WTC11 (cell line): ENCODE measurements around the gene EIF3F. TPM values are rescaled to one million over a fixed set of nuclear protein-coding genes. Genes with fewer than 3 reads are reported as not detected.

Experiments used
- CREB1 ChIP-seq: sonication (generic); formaldehyde crosslinking; IDR thresholded peaks from 2 replicates; pipeline ENCODE4 v1.8.0; 2023; ENCODE audit warnings: mild to moderate bottlenecking, missing genetic modification reagents
- CREM ChIP-seq: sonication (generic); formaldehyde crosslinking; IDR thresholded peaks from 2 replicates; pipeline ENCODE4 v1.8.1; 2022; ENCODE audit warnings: mild to moderate bottlenecking, missing genetic modification reagents, moderate library complexity
- ELF4 ChIP-seq: sonication (generic); formaldehyde crosslinking; IDR thresholded peaks from 2 replicates; pipeline ENCODE4 v1.8.1; 2022; ENCODE audit warnings: low read depth, mild to moderate bottlenecking, moderate library complexity, missing genetic modification reagents
- ESRRA ChIP-seq: sonication (generic); formaldehyde crosslinking; IDR thresholded peaks from 2 replicates; pipeline ENCODE4 v1.8.1; 2022; ENCODE audit warnings: mild to moderate bottlenecking, missing genetic modification reagents, borderline replicate concordance
- FOXK1 ChIP-seq: sonication (generic); formaldehyde crosslinking; IDR thresholded peaks from 2 replicates; pipeline ENCODE4 v1.8.0; 2022; ENCODE audit warnings: mild to moderate bottlenecking, moderate library complexity, missing genetic modification reagents
- GTF2I ChIP-seq: fragments of 250-450 bp; sonication (Bioruptor Pico); conservative IDR thresholded peaks from 2 replicates; pipeline ENCODE4 v1.4.0; 2021; ENCODE audit warnings: mild to moderate bottlenecking
- IRF2 ChIP-seq: sonication (generic); formaldehyde crosslinking; IDR thresholded peaks from 2 replicates; pipeline ENCODE4 v1.8.0; 2022; ENCODE audit warnings: low read depth, missing genetic modification reagents, borderline replicate concordance
- MXD4 ChIP-seq: fragments of 250-450 bp; sonication (Bioruptor Pico); IDR thresholded peaks from 2 replicates; pipeline ENCODE4 v1.8.0; 2021; ENCODE audit warnings: mild to moderate bottlenecking, moderate library complexity, borderline replicate concordance
- MYBL2 ChIP-seq: sonication (generic); formaldehyde crosslinking; IDR thresholded peaks from 2 replicates; pipeline ENCODE4 v1.8.1; 2023; ENCODE audit warnings: mild to moderate bottlenecking, moderate library complexity, missing genetic modification reagents
- PRRX2 ChIP-seq: fragments of 250-450 bp; sonication (Bioruptor Pico); IDR thresholded peaks from 2 replicates; pipeline ENCODE4 v1.8.0; 2021; ENCODE audit warnings: mild to moderate bottlenecking
- TEAD4 ChIP-seq: sonication (generic); formaldehyde crosslinking; IDR thresholded peaks from 2 replicates; pipeline ENCODE4 v1.8.0; 2022; ENCODE audit warnings: mild to moderate bottlenecking, missing genetic modification reagents
- total RNA-seq: library from RNA; stranded (reverse); gene quantifications from 3 replicates; pipeline ENCODE4 v1.2.3, GENCODE V29; 2021
- TF ChIP-seq, protein P1 (sequence below): fragments of 250-450 bp; sonication (Bioruptor Pico); IDR thresholded peaks from 2 replicates; pipeline ENCODE4 v1.9.0; 2021; ENCODE audit warnings: mild to moderate bottlenecking
- TF ChIP-seq, protein P2 (sequence below): fragments of 250-450 bp; sonication (Bioruptor Pico); IDR thresholded peaks from 2 replicates; pipeline ENCODE4 v1.8.0; 2021; ENCODE audit warnings: mild to moderate bottlenecking
- TF ChIP-seq, protein P3 (sequence below): sonication (generic); formaldehyde crosslinking; IDR thresholded peaks from 2 replicates; pipeline ENCODE4 v1.8.1; 2023; ENCODE audit warnings: mild to moderate bottlenecking, missing genetic modification reagents
- TF ChIP-seq, protein P4 (sequence below): sonication (generic); formaldehyde crosslinking; IDR thresholded peaks from 2 replicates; pipeline ENCODE4 v1.8.1; 2022; ENCODE audit warnings: mild to moderate bottlenecking, moderate library complexity, missing genetic modification reagents
- TF ChIP-seq, protein P5 (sequence below): fragments of 250-450 bp; sonication (Bioruptor Pico); IDR thresholded peaks from 2 replicates; pipeline ENCODE4 v1.9.0; 2021; ENCODE audit warnings: mild to moderate bottlenecking, borderline replicate concordance
- TF ChIP-seq, protein P6 (sequence below): sonication (generic); formaldehyde crosslinking; IDR thresholded peaks from 2 replicates; pipeline ENCODE4 v1.8.1; 2023; ENCODE audit warnings: mild to moderate bottlenecking, missing genetic modification reagents, moderate library complexity
- TF ChIP-seq, protein P7 (sequence below): fragments of 250-450 bp; sonication (Bioruptor Pico); IDR thresholded peaks from 2 replicates; pipeline ENCODE4 v2.1.2; 2022; ENCODE audit warnings: mild to moderate bottlenecking, moderate library complexity
- TF ChIP-seq, protein P8 (sequence below): sonication (generic); formaldehyde crosslinking; IDR thresholded peaks from 2 replicates; pipeline ENCODE4 v1.8.1; 2023; ENCODE audit warnings: mild to moderate bottlenecking, missing genetic modification reagents
- TF ChIP-seq, protein P9 (sequence below): sonication (generic); formaldehyde crosslinking; IDR thresholded peaks from 2 replicates; pipeline ENCODE4 v1.8.1; 2023; ENCODE audit warnings: mild to moderate bottlenecking, moderate library complexity, missing genetic modification reagents

Gene EIF3F
- total RNA-seq, 1 experiment from 2014 or later: 356 TPM

DNA sequence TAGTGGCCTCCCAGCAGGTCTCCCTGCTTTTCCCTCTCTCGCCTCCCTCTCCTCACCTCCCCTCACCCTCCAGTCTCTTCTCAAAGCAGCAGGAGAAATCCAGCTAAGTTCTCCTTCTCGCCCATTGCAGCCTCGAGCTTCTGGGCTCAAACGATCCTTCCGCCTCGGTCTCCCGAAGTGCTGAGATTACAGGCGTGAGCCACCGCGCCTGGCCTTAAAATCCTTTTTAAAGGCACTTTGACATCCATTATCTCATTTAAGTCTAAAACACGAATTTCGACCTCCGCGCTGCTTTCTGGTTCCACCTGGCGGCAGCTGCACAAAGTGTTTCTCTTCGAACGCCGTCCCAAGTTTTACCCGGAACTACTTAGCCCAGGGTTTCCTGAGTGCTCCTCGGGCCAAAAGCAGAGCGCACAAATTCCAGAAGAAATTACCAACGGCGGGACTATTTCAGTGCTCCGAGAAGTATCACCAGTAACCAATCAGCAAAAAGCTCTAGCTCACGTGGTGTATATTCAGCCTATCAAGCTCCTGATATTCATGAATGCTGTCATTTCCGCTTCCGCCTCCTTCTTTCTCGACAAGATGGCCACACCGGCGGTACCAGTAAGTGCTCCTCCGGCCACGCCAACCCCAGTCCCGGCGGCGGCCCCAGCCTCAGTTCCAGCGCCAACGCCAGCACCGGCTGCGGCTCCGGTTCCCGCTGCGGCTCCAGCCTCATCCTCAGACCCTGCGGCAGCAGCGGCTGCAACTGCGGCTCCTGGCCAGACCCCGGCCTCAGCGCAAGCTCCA, at the start of gene EIF3F (continued):
- TF ChIP-seq, protein P1, sequence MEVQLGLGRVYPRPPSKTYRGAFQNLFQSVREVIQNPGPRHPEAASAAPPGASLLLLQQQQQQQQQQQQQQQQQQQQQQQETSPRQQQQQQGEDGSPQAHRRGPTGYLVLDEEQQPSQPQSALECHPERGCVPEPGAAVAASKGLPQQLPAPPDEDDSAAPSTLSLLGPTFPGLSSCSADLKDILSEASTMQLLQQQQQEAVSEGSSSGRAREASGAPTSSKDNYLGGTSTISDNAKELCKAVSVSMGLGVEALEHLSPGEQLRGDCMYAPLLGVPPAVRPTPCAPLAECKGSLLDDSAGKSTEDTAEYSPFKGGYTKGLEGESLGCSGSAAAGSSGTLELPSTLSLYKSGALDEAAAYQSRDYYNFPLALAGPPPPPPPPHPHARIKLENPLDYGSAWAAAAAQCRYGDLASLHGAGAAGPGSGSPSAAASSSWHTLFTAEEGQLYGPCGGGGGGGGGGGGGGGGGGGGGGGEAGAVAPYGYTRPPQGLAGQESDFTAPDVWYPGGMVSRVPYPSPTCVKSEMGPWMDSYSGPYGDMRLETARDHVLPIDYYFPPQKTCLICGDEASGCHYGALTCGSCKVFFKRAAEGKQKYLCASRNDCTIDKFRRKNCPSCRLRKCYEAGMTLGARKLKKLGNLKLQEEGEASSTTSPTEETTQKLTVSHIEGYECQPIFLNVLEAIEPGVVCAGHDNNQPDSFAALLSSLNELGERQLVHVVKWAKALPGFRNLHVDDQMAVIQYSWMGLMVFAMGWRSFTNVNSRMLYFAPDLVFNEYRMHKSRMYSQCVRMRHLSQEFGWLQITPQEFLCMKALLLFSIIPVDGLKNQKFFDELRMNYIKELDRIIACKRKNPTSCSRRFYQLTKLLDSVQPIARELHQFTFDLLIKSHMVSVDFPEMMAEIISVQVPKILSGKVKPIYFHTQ (CRISPR knock-in tag): no peak
- TF ChIP-seq GTF2I (CRISPR knock-in tag) (peak; percentile 90), ESRRA (CRISPR knock-in tag) (peak; percentile 67; the same call in 1 of the 2 replicates), ELF4 (CRISPR knock-in tag) (no peak), IRF2 (CRISPR knock-in tag) (no peak), PRRX2 (CRISPR knock-in tag) (no peak), FOXK1 (CRISPR knock-in tag) (peak; percentile 54; the same call in 1 of the 2 replicates), CREB1 (CRISPR knock-in tag) (0 out of 2 replicates have a peak, but pooled peaks have one; percentile 27), MYBL2 (no peak), MXD4 (CRISPR knock-in tag) (no peak), CREM (CRISPR knock-in tag) (peak; percentile 76), TEAD4 (CRISPR knock-in tag) (peak; percentile 63; the same call in 1 of the 2 replicates)
- TF ChIP-seq, protein P2, sequence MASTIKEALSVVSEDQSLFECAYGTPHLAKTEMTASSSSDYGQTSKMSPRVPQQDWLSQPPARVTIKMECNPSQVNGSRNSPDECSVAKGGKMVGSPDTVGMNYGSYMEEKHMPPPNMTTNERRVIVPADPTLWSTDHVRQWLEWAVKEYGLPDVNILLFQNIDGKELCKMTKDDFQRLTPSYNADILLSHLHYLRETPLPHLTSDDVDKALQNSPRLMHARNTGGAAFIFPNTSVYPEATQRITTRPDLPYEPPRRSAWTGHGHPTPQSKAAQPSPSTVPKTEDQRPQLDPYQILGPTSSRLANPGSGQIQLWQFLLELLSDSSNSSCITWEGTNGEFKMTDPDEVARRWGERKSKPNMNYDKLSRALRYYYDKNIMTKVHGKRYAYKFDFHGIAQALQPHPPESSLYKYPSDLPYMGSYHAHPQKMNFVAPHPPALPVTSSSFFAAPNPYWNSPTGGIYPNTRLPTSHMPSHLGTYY (CRISPR knock-in tag): no peak
- TF ChIP-seq, protein P3, sequence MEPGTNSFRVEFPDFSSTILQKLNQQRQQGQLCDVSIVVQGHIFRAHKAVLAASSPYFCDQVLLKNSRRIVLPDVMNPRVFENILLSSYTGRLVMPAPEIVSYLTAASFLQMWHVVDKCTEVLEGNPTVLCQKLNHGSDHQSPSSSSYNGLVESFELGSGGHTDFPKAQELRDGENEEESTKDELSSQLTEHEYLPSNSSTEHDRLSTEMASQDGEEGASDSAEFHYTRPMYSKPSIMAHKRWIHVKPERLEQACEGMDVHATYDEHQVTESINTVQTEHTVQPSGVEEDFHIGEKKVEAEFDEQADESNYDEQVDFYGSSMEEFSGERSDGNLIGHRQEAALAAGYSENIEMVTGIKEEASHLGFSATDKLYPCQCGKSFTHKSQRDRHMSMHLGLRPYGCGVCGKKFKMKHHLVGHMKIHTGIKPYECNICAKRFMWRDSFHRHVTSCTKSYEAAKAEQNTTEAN (CRISPR knock-in tag): no peak
- TF ChIP-seq, protein P4, sequence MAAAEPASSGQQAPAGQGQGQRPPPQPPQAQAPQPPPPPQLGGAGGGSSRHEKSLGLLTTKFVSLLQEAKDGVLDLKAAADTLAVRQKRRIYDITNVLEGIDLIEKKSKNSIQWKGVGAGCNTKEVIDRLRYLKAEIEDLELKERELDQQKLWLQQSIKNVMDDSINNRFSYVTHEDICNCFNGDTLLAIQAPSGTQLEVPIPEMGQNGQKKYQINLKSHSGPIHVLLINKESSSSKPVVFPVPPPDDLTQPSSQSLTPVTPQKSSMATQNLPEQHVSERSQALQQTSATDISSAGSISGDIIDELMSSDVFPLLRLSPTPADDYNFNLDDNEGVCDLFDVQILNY: no peak
- TF ChIP-seq, protein P5, sequence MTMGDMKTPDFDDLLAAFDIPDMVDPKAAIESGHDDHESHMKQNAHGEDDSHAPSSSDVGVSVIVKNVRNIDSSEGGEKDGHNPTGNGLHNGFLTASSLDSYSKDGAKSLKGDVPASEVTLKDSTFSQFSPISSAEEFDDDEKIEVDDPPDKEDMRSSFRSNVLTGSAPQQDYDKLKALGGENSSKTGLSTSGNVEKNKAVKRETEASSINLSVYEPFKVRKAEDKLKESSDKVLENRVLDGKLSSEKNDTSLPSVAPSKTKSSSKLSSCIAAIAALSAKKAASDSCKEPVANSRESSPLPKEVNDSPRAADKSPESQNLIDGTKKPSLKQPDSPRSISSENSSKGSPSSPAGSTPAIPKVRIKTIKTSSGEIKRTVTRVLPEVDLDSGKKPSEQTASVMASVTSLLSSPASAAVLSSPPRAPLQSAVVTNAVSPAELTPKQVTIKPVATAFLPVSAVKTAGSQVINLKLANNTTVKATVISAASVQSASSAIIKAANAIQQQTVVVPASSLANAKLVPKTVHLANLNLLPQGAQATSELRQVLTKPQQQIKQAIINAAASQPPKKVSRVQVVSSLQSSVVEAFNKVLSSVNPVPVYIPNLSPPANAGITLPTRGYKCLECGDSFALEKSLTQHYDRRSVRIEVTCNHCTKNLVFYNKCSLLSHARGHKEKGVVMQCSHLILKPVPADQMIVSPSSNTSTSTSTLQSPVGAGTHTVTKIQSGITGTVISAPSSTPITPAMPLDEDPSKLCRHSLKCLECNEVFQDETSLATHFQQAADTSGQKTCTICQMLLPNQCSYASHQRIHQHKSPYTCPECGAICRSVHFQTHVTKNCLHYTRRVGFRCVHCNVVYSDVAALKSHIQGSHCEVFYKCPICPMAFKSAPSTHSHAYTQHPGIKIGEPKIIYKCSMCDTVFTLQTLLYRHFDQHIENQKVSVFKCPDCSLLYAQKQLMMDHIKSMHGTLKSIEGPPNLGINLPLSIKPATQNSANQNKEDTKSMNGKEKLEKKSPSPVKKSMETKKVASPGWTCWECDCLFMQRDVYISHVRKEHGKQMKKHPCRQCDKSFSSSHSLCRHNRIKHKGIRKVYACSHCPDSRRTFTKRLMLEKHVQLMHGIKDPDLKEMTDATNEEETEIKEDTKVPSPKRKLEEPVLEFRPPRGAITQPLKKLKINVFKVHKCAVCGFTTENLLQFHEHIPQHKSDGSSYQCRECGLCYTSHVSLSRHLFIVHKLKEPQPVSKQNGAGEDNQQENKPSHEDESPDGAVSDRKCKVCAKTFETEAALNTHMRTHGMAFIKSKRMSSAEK: no peak
- TF ChIP-seq, protein P6, sequence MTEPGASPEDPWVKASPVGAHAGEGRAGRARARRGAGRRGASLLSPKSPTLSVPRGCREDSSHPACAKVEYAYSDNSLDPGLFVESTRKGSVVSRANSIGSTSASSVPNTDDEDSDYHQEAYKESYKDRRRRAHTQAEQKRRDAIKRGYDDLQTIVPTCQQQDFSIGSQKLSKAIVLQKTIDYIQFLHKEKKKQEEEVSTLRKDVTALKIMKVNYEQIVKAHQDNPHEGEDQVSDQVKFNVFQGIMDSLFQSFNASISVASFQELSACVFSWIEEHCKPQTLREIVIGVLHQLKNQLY (CRISPR knock-in tag): no peak
- TF ChIP-seq, protein P7, sequence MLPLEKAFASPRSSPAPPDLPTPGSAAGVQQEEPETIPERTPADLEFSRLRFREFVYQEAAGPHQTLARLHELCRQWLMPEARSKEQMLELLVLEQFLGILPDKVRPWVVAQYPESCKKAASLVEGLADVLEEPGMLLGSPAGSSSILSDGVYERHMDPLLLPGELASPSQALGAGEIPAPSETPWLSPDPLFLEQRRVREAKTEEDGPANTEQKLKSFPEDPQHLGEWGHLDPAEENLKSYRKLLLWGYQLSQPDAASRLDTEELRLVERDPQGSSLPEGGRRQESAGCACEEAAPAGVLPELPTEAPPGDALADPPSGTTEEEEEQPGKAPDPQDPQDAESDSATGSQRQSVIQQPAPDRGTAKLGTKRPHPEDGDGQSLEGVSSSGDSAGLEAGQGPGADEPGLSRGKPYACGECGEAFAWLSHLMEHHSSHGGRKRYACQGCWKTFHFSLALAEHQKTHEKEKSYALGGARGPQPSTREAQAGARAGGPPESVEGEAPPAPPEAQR (CRISPR knock-in tag): no peak
- TF ChIP-seq, protein P8, sequence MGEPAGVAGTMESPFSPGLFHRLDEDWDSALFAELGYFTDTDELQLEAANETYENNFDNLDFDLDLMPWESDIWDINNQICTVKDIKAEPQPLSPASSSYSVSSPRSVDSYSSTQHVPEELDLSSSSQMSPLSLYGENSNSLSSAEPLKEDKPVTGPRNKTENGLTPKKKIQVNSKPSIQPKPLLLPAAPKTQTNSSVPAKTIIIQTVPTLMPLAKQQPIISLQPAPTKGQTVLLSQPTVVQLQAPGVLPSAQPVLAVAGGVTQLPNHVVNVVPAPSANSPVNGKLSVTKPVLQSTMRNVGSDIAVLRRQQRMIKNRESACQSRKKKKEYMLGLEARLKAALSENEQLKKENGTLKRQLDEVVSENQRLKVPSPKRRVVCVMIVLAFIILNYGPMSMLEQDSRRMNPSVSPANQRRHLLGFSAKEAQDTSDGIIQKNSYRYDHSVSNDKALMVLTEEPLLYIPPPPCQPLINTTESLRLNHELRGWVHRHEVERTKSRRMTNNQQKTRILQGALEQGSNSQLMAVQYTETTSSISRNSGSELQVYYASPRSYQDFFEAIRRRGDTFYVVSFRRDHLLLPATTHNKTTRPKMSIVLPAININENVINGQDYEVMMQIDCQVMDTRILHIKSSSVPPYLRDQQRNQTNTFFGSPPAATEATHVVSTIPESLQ: no peak
- TF ChIP-seq, protein P9, sequence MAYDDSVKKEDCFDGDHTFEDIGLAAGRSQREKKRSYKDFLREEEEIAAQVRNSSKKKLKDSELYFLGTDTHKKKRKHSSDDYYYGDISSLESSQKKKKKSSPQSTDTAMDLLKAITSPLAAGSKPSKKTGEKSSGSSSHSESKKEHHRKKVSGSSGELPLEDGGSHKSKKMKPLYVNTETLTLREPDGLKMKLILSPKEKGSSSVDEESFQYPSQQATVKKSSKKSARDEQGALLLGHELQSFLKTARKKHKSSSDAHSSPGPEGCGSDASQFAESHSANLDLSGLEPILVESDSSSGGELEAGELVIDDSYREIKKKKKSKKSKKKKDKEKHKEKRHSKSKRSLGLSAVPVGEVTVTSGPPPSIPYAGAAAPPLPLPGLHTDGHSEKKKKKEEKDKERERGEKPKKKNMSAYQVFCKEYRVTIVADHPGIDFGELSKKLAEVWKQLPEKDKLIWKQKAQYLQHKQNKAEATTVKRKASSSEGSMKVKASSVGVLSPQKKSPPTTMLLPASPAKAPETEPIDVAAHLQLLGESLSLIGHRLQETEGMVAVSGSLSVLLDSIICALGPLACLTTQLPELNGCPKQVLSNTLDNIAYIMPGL (CRISPR knock-in tag): peak; percentile 38; the same call in 1 of the 2 replicates
